ENCODE results near the gene KIAA1210.

KIAA1210 gene

DNA sequence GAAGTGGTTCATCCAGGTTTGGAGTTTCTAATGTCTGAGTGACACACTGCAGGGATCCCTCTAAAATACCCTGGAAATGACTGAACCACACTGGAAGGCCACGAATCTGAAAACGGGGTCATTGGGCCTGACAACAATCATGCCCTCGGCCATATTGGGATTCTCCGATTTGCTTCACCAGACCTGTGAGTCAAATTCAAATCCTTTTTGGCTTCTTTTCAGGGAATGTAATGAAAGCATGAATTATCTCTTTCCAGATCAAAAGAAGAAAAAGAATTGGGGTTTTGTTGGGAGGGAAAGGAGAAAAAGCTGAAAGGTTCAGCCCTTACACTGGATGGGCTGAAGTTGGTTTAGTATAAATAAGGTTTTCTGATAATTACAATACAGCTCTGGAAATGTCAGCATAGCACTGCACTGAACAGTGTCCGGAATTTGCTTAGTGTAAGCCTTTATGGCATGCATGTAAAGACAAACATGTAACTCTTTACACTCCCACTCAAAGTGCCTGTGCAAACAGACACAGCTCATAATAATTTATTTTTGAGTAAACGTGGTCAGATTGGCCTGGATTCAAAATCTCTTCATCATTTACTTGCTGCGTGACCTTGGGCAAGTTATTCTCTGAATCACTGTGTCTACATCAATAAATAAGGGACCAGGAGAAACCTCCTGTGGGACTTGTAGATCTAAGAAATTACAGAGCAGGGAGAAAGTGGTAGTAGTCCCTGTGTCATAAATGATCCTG, 33.4 kb downstream of the KIAA1210 start:
- DNase-seq (ENCODE audit: low read depth in 1 of 2, low spot score in 1 of 2), result no peak

DNA sequence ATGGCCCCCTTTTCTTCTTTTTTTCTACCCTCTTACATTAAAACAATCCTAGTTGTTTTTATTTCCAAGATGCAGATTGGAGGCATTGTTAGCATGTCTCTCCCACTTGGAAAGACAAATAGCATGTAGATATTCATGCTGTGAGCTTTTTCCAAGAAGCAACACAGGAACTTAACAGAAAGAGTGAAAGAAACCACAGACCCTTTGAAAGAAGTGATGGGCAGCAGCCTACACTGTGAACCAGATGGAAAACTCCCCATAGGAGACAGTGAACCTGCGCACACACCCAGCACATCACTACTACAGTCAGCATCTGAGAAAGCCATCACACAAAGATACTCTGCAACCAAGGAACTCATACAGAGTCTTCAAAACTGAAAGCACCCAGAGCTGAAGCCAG, 37.0 kb downstream of the KIAA1210 start:
- no peak for DNase-seq (ENCODE audit: low read depth in 1 of 2, low spot score in 1 of 2)

DNA sequence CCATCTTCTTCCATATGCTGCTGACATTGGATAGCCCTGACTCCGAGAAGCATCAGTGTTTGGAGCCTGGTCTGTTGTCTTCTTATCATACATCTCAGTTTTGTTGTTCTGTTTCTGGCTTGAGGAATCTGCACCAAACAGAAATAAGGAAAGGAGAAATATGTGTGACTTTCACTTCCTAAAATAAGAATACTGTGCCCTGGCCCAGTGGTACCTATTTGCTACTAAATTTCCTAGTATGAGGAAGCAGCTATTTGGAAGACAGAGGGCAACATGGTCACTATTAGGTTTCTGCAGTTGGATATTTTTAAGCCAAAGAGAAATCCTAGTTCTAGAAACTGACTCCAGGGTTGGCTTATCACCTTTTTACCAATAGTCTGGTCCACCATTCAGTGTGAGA, 38.0 kb downstream of the KIAA1210 start:
- DNase-seq (ENCODE audit: low read depth in 1 of 2, low spot score in 1 of 2), result no peak

DNA sequence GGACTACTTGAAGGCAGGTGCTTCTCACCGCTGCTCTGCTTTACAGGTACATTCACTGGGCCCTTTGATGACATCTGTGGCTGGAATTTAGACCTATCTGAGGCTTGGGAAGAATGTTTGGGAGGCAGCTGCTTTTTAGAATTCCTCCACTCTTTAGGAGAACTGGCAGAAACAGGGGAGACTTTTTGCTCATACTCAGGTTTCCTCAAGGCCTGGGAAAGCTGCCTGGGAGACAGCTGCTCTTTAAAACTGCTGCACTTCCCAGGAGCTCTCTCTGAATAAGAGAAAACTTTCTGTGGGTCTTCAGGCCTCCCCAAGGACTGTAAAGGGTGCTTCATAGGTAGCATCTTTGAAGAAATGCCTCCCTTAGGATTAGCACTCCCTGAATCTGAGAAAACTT, 40.5 kb downstream of the KIAA1210 start:
- no peak for DNase-seq (ENCODE audit: low read depth in 1 of 2, low spot score in 1 of 2)

DNA sequence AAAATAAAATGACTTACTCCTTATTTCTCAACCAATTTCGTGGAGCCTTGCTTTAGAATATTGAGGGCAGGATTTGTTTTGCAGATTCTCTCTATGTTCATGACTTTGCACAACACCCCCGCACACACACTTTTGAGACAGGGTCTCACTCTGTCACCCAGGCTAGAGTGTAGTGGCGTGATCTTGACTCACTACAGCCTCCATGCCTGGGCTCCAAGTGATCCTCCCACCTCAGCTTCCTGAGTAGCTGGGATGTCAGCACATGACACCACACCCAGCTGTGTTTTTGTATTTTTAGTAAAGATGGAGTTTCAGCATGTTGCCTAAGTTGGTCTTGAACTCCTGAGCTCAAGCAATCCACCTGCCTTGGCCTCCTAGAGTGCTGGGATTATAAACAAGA, 42.8 kb downstream of the KIAA1210 start:
- no peak for DNase-seq (ENCODE audit: low read depth in 1 of 2, low spot score in 1 of 2)

DNA sequence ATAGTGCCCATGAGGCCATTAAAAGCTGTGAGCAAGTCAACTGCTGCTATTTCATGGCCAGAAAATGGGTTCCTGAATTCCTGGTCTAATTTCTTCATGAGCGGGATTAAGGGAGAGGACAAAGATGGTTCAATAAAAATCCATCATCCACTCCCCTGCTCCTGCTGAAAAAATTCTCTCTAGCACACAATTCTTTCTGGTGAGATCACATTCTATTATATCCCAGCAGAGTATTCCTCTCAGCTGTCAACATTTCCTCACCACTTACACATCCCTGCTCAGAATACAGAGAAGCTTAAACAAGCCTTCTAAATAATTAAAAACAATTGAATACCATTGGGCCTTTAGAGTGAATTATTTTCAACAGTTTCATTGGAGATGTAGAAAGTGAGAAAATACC, 45.3 kb downstream of the KIAA1210 start:
- no peak for DNase-seq (ENCODE audit: low read depth in 1 of 2, low spot score in 1 of 2)

DNA sequence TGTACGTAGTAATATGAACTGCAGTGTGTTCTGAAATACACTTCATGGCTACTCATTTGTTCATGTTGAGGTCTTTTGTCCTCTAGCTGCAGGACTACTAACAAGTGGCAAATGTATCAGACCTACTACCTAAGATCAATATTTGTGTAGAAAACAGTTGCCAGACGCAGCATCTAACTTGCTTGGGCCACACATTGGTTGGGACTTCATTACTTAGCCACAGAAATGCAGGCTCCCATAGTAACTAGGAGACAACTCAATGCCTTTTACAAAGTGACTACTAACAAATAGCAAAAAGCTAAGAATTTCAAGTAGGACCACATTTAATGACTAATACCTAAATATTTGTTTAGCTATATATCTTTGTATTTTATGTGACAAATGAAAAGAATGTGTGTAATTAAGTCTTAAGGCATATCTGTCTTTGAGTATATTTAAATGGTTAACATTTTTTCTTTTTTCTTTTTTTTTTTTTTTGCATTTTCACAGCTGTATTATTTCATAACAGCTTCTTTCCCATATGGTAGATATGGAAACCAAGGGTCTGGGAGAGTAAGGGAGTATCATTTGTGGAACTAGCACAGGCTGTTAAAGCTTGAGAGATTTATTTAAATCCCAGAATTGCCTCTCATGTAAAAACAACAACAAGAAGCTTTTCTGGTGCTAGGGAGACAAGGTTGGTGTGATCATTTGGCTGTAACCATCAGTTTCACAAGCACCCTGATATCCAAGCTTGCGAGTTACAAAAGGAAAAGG, 52.2 kb downstream of the KIAA1210 start:
- no peak for DNase-seq (ENCODE audit: low read depth in 1 of 2, low spot score in 1 of 2)

DNA sequence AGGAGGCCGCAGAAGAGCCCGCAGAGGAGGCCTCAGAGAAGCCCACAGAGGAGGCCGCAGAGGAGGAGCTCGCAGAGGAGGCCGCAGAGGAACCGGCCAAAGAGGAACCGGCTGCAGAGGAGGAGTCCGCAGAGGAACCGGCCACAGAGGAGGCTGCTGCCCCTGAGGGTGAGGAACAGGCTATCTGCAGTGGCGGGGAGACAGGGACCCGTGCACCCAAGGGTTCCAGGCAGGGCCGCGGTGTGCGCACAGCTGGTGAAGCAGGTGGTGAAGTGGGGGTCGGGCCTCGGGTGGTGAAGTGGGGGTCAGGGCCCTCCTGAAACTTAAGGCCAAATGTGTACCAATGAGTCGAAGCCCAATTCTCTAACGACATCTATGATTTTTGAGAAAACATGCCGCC, 53.7 kb downstream of the KIAA1210 start:
- no peak for DNase-seq (ENCODE audit: low read depth in 1 of 2, low spot score in 1 of 2)

DNA sequence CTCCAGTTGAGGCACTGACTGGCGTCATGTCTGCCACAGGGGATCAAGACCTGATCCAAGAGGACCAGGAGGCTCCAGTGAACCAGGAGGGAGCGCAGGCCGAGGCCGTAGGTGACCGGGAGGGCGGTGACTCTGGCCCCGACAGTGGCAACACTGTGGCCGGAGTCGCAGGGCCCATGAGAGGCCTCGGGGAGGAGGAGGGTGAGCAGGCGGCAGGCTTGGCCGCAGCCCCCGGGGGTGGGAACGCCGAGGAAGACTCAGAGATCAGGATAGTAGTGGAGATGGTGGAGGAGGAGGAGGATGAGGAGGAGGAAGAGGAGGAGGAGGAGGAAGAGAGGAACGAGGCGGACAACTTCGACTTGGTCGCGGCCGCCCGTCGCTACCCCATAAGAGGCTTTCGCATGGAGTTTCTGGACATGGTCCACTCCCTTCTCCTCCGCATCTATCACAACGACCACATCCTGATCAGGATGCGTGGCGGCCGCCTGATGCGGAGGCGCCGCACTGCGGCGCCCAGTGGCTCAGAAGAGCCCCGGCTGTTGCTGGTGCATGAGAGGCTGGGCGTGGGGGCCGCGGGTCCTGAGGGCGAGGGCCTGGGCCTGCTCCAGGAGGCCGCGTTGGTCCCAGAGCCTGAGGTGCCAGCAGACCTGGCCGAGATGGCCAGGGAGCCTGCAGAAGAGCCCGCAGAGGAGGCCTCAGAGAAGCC, 54.3 kb downstream of the KIAA1210 start:
- no peak for DNase-seq (ENCODE audit: low read depth in 1 of 2, low spot score in 1 of 2)

DNA sequence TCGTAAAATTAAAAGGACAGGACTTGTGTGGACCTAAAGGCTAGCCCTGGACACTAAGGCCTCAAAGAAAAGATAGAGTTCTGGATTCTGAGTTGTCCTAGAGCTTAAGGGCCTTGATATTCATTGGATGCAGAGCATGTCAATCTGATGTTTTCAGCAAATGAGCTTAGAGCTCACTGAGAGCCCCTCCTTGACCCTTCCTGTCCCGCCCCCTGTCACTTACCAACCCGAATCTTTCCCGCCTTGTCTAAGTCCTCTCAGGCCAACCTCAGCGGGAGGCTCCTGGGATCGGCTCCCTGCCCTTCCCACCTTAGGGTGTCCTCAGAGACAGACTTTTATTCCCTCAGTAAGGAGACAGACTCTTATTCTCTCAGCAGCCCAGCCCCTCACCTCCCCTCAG, 54.9 kb downstream of the KIAA1210 start, which contains the start of gene CT47C1:
Gene CT47C1, plus strand, starts transcription at position 250 of the 400 bp plus-strand sequence. CDS start 233 bp downstream, outside the sequence.
- DNase-seq (ENCODE audit: low read depth in 1 of 2, low spot score in 1 of 2), result no peak

DNA sequence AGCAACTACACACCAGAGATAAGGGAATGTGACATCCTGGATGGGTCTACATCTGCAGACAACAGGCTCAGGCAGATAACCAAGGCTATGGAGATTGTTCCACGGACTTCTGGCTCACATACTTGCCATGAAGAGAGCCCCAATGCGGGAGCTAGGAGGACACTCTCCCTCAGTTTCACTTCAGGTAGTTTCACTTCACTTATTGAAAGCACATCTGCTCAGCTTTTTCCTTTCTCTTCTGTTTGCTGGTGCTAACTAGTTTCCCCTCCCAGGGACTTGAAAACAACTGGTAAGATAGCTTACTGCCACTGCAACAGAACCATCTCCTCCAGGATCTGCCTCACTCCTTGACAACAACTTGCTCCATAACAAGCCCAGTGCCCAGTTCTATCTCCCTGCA, 56.2 kb downstream of the KIAA1210 start:
- no peak for DNase-seq (ENCODE audit: low read depth in 1 of 2, low spot score in 1 of 2)

DNA sequence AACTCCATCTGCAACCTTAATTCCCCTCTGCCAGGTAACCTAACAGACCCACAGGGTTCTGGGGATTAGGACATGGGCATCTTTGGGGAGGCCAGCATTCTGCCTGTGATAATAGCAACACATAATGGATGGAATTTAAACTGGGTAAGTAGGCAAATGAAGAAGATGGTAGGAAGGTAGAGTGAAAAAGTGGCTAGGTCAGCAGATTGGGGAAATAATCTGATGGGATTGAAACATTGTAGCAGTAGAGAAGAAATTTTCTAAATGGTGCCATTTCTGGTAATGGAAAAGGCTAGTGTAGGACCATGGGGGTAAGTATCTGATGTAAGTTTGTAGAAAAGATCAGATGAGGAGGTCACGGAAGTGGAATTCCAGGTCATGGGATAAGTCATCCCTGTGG, 57.9 kb downstream of the KIAA1210 start:
- DNase-seq (ENCODE audit: low read depth in 1 of 2, low spot score in 1 of 2), result no peak

DNA sequence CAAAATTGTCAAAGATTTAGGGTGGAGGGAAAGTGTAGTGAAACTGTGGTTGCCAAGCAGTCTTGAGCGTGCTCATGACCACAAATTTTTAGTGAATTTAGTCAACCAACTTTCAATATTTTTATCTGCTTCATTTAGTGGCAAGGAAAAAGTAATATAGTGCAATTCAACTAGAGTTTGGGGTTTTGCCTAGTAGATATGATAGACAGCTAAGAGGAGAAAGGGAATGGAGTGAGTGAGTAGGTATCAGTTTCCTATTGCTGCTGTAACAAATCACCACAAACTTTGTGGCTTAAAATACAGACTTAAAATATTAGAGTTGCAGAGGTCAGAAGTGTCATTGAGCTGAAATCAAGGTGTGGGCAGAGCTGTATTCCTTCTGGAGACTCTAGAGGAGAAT, 58.5 kb downstream of the KIAA1210 start:
- no peak for DNase-seq (ENCODE audit: low read depth in 1 of 2, low spot score in 1 of 2)

DNA sequence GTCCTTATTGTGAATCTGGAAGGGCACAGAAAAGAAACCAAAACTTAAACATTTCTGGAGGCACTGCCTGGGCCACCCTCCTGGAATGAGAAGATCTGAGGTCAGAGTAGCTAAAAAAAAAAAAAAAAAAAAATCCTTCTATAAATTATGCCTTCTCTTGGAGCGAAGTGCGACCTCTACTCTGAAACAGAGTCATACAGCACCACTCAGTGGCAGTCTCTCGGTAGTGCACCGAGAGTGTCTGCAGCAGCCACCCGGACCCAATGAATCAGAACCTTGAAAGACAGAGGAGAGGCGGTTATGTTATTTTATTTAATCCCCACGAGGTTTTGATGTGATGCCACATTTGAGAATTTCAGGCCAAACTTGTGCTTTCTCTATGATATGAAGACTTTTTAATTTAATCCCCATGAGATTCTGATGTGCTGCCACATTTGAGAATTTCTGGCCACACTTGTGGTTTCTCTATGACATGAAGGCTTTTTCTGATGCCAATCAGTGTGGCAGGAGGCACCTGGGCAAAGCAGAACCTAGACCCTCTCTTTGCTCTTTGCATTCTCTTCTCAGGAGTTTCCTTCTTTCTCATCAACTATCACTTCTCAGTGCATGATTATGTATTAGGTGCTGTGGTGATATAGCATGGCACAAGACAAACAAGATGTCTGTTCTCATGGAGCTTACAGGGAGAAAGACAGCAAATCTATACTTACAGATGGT, 60.4 kb downstream of the KIAA1210 start:
- peak in 1 of 2 donors; percentile 12 for DNase-seq (ENCODE audit: low read depth in 1 of 2, low spot score in 1 of 2)

DNA sequence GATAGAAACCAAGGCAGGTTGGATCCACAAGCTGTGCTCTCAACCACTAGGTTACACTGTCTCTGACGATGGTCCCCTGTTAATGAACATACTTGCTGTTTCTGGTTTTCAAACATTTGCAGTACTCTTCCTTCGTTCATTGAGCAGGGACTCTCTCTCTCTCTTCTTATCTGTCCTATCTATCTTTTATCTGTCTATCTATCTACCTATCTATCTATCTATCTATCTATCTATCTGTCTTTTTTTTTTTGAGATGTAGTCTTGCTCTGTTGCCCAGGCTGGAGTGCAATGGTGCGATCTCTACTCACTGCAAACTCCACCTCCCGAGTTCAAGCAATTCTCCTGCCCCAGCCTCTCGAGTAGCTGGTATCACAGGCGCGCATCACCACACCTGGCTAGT, 64.2 kb downstream of the KIAA1210 start:
- DNase-seq (ENCODE audit: low read depth in 1 of 2, low spot score in 1 of 2), result no peak

DNA sequence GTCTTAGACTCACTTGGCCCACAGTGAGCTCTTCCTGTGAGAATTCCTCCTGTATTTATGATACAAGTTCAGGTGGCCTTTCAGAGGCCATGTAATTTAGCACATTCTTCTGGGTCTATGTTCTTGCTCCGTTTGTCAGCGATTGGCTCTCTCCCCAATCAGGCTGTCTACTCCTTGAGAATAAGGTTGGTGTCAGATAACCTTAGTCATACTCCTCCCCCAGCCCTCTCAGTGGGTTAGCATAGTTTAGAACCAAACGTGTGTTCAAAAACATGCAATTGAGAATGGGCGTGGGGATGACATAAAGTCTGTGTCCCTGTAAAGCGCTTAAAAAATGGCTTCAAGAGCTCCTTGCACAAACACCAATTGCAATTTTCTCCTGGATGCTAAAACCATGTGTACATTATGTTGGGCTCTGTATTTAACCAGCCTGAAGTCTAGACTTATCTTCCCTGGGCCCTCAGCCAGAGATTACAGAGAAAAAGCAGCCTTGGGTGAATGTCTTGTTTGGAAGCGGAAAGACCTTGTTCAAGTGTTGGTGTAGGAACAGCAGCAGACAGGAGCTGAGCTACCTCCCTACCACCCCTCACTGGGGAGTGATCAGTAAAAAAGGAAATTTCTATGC, 64.8 kb downstream of the KIAA1210 start:
- no peak for DNase-seq (ENCODE audit: low read depth in 1 of 2, low spot score in 1 of 2)

DNA sequence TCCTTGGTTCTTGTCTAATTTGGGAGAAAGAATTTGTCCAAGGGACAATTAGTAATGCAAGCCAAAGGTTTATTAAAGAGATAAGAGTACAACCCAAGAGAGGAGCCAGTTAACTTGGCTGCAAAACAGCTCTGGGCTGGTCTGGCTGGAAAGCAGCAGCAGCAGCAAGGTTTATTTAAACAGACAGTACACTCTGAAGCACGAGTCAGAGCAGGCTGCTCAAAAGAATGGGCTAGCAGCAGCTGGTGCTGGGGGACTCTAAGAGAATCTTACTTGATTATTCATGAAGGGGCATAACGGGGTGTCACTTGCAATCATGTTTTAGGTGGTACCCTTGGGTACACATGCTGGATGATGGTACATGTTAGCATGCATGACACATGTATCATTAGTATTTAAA, 71.9 kb downstream of the KIAA1210 start:
- DNase-seq (ENCODE audit: low read depth in 1 of 2, low spot score in 1 of 2), result no peak

DNA sequence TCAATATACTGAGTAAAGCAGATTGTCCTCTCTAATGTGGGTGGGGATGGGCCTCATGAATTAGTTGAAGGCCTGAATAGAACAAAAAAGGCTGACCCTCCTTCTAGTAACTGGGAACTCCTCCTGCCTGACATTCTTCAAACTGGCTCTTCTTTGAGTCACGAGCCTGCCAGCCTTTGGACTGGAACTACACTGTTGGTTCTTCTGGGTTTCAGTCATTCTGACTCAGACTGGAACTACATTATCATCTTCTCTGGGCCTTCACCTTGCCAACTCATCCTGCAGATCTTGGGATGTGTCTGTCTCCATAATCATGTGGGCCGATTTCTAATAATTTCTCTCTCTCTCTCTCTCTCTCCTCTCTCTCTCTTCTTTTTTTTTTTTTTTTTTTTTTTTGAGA, 81.7 kb downstream of the KIAA1210 start:
- no peak for DNase-seq (ENCODE audit: low read depth in 1 of 2, low spot score in 1 of 2)

DNA sequence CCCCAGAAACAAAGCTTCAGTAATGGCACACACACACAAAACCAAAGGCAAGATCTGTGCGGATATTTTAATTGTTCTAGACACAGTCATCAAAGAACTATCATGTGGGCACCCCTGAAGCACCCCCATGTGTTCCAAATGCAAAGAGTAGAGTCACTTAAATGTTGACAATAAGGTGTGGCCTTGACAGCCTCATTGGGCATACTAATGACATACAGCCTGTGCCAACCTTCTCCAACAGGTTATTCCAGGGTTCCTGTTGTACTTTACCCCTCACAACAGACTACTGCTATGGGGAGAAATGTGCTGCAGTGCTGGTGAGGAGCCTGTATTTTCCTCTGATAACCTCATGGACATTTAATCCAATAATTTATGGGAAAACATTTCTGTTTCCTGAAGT, 84.6 kb downstream of the KIAA1210 start:
- DNase-seq (ENCODE audit: low read depth in 1 of 2, low spot score in 1 of 2), result no peak

DNA sequence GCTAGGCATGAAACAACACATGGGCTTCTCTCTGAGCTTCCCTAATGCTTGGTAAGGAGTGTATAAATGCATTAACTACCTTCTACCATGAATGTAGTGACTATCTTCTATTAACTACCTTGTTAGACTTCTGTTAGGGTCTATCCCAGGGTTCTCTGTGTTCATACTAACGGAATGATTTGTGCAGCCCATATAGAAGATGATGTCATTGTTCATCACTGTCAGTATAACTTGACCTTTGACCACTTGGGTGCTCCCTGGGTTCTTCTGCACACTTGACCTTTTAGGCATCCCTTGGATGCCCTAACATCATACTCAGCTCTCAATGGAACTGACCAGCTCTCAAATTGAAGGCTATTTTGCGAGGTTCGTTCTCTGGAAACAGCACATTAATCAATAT, 85.6 kb downstream of the KIAA1210 start:
- no peak for DNase-seq (ENCODE audit: low read depth in 1 of 2, low spot score in 1 of 2)

DNA sequence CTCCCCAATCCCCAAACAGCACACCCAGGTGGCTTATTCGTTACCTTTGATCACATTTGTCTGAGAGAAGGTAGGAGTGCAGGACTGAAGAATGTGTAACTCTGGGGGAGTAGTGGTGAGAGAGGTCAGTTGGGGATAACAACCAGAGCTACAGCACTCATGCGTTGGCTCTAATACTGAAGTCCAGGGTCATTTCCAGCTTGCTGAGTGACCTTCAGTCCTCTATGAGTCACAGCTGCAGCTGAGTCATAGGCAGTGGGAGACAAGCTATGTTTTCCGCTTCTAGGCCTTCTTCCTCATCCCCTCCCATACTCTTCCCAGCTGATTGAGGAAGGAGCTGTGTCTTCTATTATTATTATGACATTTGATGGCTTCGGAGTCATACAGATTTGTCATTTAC, 86.4 kb downstream of the KIAA1210 start:
- no peak for DNase-seq (ENCODE audit: low read depth in 1 of 2, low spot score in 1 of 2)

Data from stimulated activated CD4-positive, alpha-beta T cell treated with anti-CD3 and anti-CD28 coated beads, Interleukin-15, amount 100 ng/mL, for 1 hour (primary cell).